H1 (cell line): ENCODE results near the gene SH2D1B. TPM values are rescaled to one million over a fixed set of nuclear protein-coding genes. Genes with fewer than 3 reads are reported as not detected.

Experiments
- BCL11A ChIP-seq, 2 experiments: IDR thresholded peaks; one replicate each; pipeline ENCODE4 v1.6.1; 2011; ENCODE audit warnings: low read depth in 2 of 2, low read length in 2 of 2, mild to moderate bottlenecking in 2 of 2
- CHD7 ChIP-seq: fragments of 300-600 bp; sonication (generic); IDR thresholded peaks from 2 replicates; pipeline ENCODE4 v1.7.1; 2012; ENCODE audit warnings: low read length, moderate library complexity, mild to moderate bottlenecking, inconsistent platforms; ENCODE audit not compliant: insufficient replicate concordance
- CTBP2 ChIP-seq: IDR thresholded peaks from 2 replicates; pipeline ENCODE4 v1.7.0; 2011; ENCODE audit warnings: borderline replicate concordance, mild to moderate bottlenecking, moderate library complexity, mixed read lengths, low read length; ENCODE audit not compliant: insufficient read depth, insufficient read length
- SP1 ChIP-seq: IDR thresholded peaks from 2 replicates; pipeline ENCODE4 v1.6.1; 2011; ENCODE audit warnings: low read depth, low read length
- SRF ChIP-seq: IDR thresholded peaks from 2 replicates; pipeline ENCODE4 v1.6.1; 2011; ENCODE audit warnings: mild to moderate bottlenecking, low read depth, low read length, moderate library complexity
- TEAD4 ChIP-seq: IDR thresholded peaks from 2 replicates; pipeline ENCODE4 v1.6.1; 2012; ENCODE audit warnings: low read depth, low read length, inconsistent platforms, mixed read lengths
- YY1 ChIP-seq: IDR thresholded peaks from 2 replicates; pipeline ENCODE4 v1.6.1; 2011; ENCODE audit warnings: low read depth, mild to moderate bottlenecking, low read length
- polyA plus RNA-seq, 7 experiments: library from polyadenylated mRNA; depleted of rRNA in 3 of 7; stranded (reverse) in 5 of 7; unstranded in 2 of 7; fragments of >200 nt in 5 of 7; fragments of 200-250 nt in 2 of 7; gene quantifications; 1 replicate in 5 of 7; 2 replicates in 1 of 7; 4 replicates in 1 of 7; pipeline versions ENCODE4 v1.2.1 to v1.2.3, GENCODE V29; 2011 to 2013; ENCODE audit warnings: missing spikeins in 2 of 7, mixed read lengths in 2 of 7
- total RNA-seq: library from RNA; stranded (reverse); fragmentation: NEBNext Ultra II Directional; extraction: Animal tissue kit (Norgen Biotek cat#: 25700); gene quantifications from 2 replicates; pipeline ENCODE4 v1.2.1, GENCODE V29; 2021
- TF ChIP-seq, protein P1 (sequence below): IDR thresholded peaks from 2 replicates; pipeline ENCODE4 v1.6.1; 2012; ENCODE audit warnings: inconsistent platforms

The SH2D1B gene
- total and polyA plus RNA-seq, 2 of the 8 experiments (the other 6 are each of a cell fraction or from before 2014, with no cell fraction given) = not detected

GRCh38 chr1:162366149-162366548 lies 45.8 kb downstream of the SH2D1B start (continued):
- TF ChIP-seq CHD7 (no peak), TEAD4 (no peak), YY1 (no peak), BCL11A (IDR thresholded peaks at IDR 0.05; ENCODE audit: low read depth in 2 of 2, low read length in 2 of 2) (no peak), SP1 (no peak), CTBP2 (no peak), SRF (no peak)
- TF ChIP-seq, protein P1, sequence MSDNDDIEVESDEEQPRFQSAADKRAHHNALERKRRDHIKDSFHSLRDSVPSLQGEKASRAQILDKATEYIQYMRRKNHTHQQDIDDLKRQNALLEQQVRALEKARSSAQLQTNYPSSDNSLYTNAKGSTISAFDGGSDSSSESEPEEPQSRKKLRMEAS = no peak
